ENCODE results near the gene RBM42.

GRCh38 chr19:35670686-35671085 lies 41.9 kb downstream of the RBM42 start:
- TF ChIP-seq CTCF (conservative IDR thresholded peaks at IDR 0.05 in 1 of 2, IDR thresholded peaks at IDR 0.05 in 1 of 2; ENCODE audit: low read depth in 1 of 2, low read length in 2 of 2) (no peak), EZH2 (IDR thresholded peaks at IDR 0.05; ENCODE audit: low read length, missing control alignments) (no peak)
